Activated CD4-positive, alpha-beta T cell treated with anti-CD3 and anti-CD28 coated beads, Interleukin-2, Interleukin-4, amounts not matched to agents 100 ng/mL and 50 ng/mL, durations not matched to agents 16 hours and 8 hours (primary cell): ENCODE results near the gene HS2ST1.
"Not testable (repeated sequence)": the region's sequence is repeated elsewhere in the genome, so short reads cannot be mapped to it uniquely, and the experiment has no call there.

Source experiments
- DNase-seq: peaks from one replicate; pipeline ENCODE4 v3.0.0-alpha.2; 2020; ENCODE audit warnings: low spot score

The HS2ST1 gene

GRCh38 chr1:87023326-87023725, 108.9 kb downstream of the HS2ST1 start:
- DNase-seq = no peak

- no peak for DNase-seq
These were observed 110.6 kb downstream of the HS2ST1 start for GRCh38 chr1:87024936-87025540.

GRCh38 chr1:87027561-87027960, 113.1 kb downstream of the HS2ST1 start:
- not testable (repeated sequence) for DNase-seq

GRCh38 chr1:87028576-87028975, 114.1 kb downstream of the HS2ST1 start:
- DNase-seq = no peak

- peak; percentile 11 for DNase-seq
These were observed 116.6 kb downstream of the HS2ST1 start for GRCh38 chr1:87030740-87031690.

- DNase-seq = no peak
These were observed 119.9 kb downstream of the HS2ST1 start for GRCh38 chr1:87034351-87034750.

- DNase-seq = no peak
These were observed 124.7 kb downstream of the HS2ST1 start for GRCh38 chr1:87039096-87039495.

- no peak for DNase-seq
These were observed 127.8 kb downstream of the HS2ST1 start for GRCh38 chr1:87042111-87042811.

- DNase-seq = no peak
These were observed 130.0 kb downstream of the HS2ST1 start for GRCh38 chr1:87044424-87044823.

GRCh38 chr1:87044840-87045239, 130.4 kb downstream of the HS2ST1 start:
- DNase-seq = peak; percentile 42

GRCh38 chr1:87045761-87046304, 131.4 kb downstream of the HS2ST1 start:
- DNase-seq = peak; percentile 50

GRCh38 chr1:87046951-87047350, 132.5 kb downstream of the HS2ST1 start:
- no peak for DNase-seq

GRCh38 chr1:87048237-87048636, 133.8 kb downstream of the HS2ST1 start:
- no peak for DNase-seq

GRCh38 chr1:87051965-87052364, 137.5 kb downstream of the HS2ST1 start:
- DNase-seq = no peak

- no peak for DNase-seq
These were observed 138.0 kb downstream of the HS2ST1 start for GRCh38 chr1:87052400-87052799.

- no peak for DNase-seq
These were observed 138.5 kb downstream of the HS2ST1 start for GRCh38 chr1:87052961-87053360.

GRCh38 chr1:87053446-87053845, 139.0 kb downstream of the HS2ST1 start:
- DNase-seq = no peak

GRCh38 chr1:87056974-87057373, 142.5 kb downstream of the HS2ST1 start:
- no peak for DNase-seq

- DNase-seq = no peak
These were observed 143.9 kb downstream of the HS2ST1 start for GRCh38 chr1:87058343-87058649.

- no peak for DNase-seq
These were observed 147.3 kb downstream of the HS2ST1 start for GRCh38 chr1:87061742-87062156.

- no peak for DNase-seq
These were observed 148.3 kb downstream of the HS2ST1 start for GRCh38 chr1:87062687-87063086.

GRCh38 chr1:87064309-87064708, 149.9 kb downstream of the HS2ST1 start:
- no peak for DNase-seq

- no peak for DNase-seq
These were observed 150.6 kb downstream of the HS2ST1 start for GRCh38 chr1:87064986-87065385.
